HG02840 (cell line): Measurements from ENCODE around the gene KRTAP12-4.
"Not testable (repeated sequence)": the region's sequence is repeated elsewhere in the genome, so short reads cannot be mapped to it uniquely, and the experiment has no call there.

Experiments
- ATAC-seq: cut with Tn5 transposase; IDR thresholded peaks from one replicate; pipeline ENCODE4 v1.9.1; 2021; ENCODE audit warnings: mild to moderate bottlenecking, moderate library complexity, moderate number of reproducible peaks; ENCODE audit not compliant: unreplicated experiment, low FRiP score

The KRTAP12-4 gene

GRCh38 chr21:44614161-44614631 lies 40.3 kb downstream of the KRTAP12-4 start:
- no peak for ATAC-seq

- ATAC-seq, result no peak
Observed at GRCh38 chr21:44613386-44614155, 40.9 kb downstream of the KRTAP12-4 start.

GRCh38 chr21:44612669-44613229 lies 41.7 kb downstream of the KRTAP12-4 start:
- no peak for ATAC-seq

- ATAC-seq, result no peak
Observed at GRCh38 chr21:44612029-44612486, 42.4 kb downstream of the KRTAP12-4 start, which contains the start of gene KRTAP10-8. KRTAP10-8 (plus strand) TSS chr21:44612079; CDS start chr21:44612101, 22 bp downstream.

- no peak for ATAC-seq
Observed at GRCh38 chr21:44611551-44611950, 42.9 kb downstream of the KRTAP12-4 start.

GRCh38 chr21:44610157-44610843 lies 44.2 kb downstream of the KRTAP12-4 start:
- not testable (repeated sequence) for ATAC-seq

GRCh38 chr21:44609193-44609592 lies 45.3 kb downstream of the KRTAP12-4 start:
- no peak for ATAC-seq

GRCh38 chr21:44606495-44606894 lies 48.0 kb downstream of the KRTAP12-4 start:
- ATAC-seq, result no peak
